ENCODE measurements around the gene RBFOX1. TPM values are rescaled to one million over a fixed set of nuclear protein-coding genes. Genes with fewer than 3 reads are reported as not detected.

The RBFOX1 gene
- total and polyA plus RNA-seq, 11 donors: 13.4 to 68.1 (median 48.2) TPM

DNA sequence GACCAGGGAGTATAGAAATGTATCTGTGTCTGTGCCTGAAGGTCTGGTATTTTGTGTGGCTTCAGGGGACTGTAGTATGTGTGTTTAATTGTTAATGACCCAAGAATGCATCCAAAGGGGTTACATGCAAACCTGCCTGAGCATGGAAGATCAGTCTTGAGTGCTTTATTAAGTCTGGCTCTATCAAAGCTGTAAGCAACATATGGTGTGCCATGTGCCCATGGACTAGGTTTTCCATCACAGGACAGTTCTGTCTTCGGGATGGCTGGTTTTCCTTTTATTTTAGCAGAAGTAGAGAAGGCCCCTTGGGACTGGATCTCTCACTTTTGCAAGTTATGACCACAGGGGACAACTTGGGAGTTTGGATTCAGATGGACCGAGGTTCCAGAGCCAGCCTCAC, 18.2 kb downstream of the RBFOX1 start:
- no peaks in the 10 kb centered on the region for H3K27me3 ChIP-seq
- no peak for DNase-seq
- no peak overlapping the region for H3K27ac ChIP-seq
- peaks cover 0 to 36% (median 0%) of the 10 kb centered on the region in 12 donors for H3K4me1 ChIP-seq
- intact Hi-C loops (cut with DNase I): no loop called here
- no peak overlapping the region for H3K4me3 ChIP-seq
- no peaks in the 10 kb centered on the region for H3K36me3 ChIP-seq
- TF ChIP-seq POLR2A (IDR thresholded peaks at IDR 0.05): no peak
- TF ChIP-seq, protein P1, sequence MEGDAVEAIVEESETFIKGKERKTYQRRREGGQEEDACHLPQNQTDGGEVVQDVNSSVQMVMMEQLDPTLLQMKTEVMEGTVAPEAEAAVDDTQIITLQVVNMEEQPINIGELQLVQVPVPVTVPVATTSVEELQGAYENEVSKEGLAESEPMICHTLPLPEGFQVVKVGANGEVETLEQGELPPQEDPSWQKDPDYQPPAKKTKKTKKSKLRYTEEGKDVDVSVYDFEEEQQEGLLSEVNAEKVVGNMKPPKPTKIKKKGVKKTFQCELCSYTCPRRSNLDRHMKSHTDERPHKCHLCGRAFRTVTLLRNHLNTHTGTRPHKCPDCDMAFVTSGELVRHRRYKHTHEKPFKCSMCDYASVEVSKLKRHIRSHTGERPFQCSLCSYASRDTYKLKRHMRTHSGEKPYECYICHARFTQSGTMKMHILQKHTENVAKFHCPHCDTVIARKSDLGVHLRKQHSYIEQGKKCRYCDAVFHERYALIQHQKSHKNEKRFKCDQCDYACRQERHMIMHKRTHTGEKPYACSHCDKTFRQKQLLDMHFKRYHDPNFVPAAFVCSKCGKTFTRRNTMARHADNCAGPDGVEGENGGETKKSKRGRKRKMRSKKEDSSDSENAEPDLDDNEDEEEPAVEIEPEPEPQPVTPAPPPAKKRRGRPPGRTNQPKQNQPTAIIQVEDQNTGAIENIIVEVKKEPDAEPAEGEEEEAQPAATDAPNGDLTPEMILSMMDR (IDR thresholded peaks at IDR 0.05): no peak
- no peaks in the 10 kb centered on the region for H3K9me3 ChIP-seq
- ATAC-seq: no peak
- 73 to 86% (median 79%) methylated on average over 2 of the region's 2 CpGs for WGBS, 4 donors

DNA sequence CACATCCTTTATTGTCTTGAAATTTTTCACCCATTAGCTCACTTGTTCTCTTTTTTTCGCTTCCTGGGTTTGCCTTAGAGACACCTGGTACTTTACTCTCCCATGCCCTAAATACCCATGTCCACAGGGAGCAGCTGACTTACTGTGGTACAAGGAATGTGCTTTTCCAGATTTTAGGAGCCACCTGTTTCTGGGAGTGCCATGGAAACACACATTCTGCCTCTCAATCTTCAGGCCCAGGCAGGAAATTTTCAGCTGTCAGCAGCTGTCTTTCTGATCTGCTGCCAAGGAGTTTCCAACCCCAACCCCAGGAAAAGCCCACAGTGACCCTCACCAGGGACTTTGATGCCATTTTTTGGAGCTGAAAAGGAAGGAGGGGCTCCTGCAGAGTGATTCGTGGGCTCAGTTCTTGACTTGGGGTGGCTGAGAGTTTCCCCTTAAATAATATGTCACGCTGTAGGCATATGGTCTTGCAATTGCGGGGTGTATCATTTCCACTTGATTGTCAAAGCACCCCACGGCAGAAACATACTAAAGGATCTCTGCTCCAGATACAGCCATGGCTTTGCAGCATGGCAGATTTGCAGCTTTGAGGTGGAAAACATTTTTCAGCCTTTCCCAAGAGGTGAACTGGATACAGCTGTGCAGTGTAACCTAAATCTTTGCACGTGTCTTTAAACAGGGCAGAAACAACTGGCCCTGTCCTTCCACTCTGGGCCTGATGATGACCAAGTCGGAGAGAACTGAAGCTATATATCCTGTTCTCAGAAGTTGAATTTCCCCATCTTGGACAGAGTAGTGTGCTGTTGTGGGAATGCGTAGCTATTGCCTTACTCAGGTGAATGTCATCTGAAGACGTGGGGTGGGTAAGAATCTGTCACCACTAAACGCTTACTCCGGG, 19.2 kb downstream of the RBFOX1 start:
- TF ChIP-seq POLR2A (IDR thresholded peaks at IDR 0.05): no peak
- TF ChIP-seq, protein P1 (IDR thresholded peaks at IDR 0.05): no peak
- intact Hi-C loops (cut with DNase I): no loop called here
- H3K9me3 ChIP-seq: no peaks in the 10 kb centered on the region
- no peaks in the 10 kb centered on the region for H3K36me3 ChIP-seq
- no peak overlapping the region for H3K4me3 ChIP-seq
- ATAC-seq: no peak
- 59 to 70% (median 63%) methylated on average over 7 to 11 of the region's 11 CpGs for WGBS, 4 donors
- peaks cover 0 to 37% (median 0%) of the 10 kb centered on the region in 12 donors for H3K4me1 ChIP-seq
- DNase-seq: no peak
- no peaks in the 10 kb centered on the region for H3K27me3 ChIP-seq
- H3K27ac ChIP-seq: no peak overlapping the region

DNA sequence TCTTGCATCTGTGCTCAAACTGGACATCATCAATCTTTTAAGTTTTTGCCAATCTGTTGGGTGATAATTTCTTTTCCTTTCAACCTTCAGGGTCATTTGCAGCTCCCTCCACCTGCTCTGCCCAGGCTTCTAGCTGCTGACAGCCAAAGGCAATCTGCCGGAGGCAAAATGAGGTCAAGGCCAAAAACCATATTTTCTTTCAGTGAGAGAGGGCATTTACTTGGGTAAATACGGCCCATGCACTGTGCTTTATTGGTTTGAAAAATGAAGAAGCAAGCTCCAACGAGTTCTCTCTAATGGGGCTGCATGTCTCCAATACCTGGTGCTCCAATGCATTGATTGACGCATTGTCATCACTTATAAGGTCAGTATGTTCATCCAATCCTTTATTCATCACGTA, 23.1 kb downstream of the RBFOX1 start:
- ATAC-seq (no peak), DNase-seq (no peak)
- WGBS, 4 donors: 59 to 69% (median 68%) methylated on average over 5 of the region's 5 CpGs
- Histone ChIP-seq H3K27ac (no peak overlapping the region), H3K27me3 (no peaks in the 10 kb centered on the region), H3K4me1 (peaks cover 0 to 39% (median 0%) of the 10 kb centered on the region in 12 donors), H3K4me3 (no peak overlapping the region), H3K9me3 (no peaks in the 10 kb centered on the region), H3K36me3 (no peaks in the 10 kb centered on the region)
- TF ChIP-seq, protein P1 (IDR thresholded peaks at IDR 0.05): no peak
- TF ChIP-seq POLR2A (IDR thresholded peaks at IDR 0.05): no peak
- intact Hi-C loops (cut with DNase I): no loop called here

DNA sequence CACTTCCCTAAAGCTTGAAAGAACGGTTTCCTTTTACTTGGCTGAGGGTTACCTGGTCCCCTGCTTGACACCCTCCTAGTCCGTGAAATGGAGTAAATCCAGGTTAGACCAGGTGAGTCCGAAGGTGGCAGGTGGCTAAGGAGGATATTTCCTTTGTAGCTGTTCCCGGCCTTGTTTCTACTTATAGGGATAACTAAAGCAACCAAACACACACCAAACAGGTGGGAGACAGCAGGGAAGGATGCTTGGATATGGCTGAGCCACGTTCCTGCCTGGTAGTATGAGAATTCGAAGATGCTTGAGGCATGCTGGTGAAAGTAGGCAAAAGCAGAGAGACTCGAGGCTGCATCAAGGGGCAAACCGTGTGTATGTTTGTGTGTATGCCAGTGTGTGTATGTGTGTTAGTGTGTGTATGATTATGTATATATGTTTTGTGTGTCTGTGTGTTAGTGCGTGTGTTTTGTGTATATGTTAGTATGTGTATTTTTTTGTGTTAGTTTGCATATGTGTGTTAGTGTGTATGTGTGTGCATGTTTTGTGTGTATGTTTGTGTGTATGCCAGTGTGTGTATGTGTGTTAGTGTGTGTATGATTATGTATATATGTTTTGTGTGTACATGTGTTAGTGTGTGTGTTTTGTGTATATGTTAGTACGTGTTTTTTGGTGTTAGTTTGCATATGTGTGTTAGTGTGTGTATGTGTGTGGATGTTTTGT, 28.9 kb downstream of the RBFOX1 start:
- ATAC-seq (no peak), DNase-seq (no peak)
- Histone ChIP-seq H3K4me3 (no peak overlapping the region), H3K9me3 (peaks cover 0 to 3% (median 0%) of the 10 kb centered on the region in 12 donors), H3K27ac (no peak overlapping the region), H3K36me3 (no peaks in the 10 kb centered on the region), H3K4me1 (peaks cover 0 to 56% (median 4%) of the 10 kb centered on the region in 12 donors), H3K27me3 (no peaks in the 10 kb centered on the region)
- TF ChIP-seq POLR2A (IDR thresholded peaks at IDR 0.05): no peak
- TF ChIP-seq, protein P1 (IDR thresholded peaks at IDR 0.05): no peak
- intact Hi-C loops (cut with DNase I): no loop called here
- 81 to 88% (median 83%) methylated on average over 10 of the region's 10 CpGs for WGBS, 4 donors

All from heart left ventricle (tissue), 16 donors.